GM12892 (cell line): ENCODE results near the gene TNFRSF4.

Source experiments
- POLR2A ChIP-seq: IDR thresholded peaks from 2 replicates; pipeline ENCODE4 v1.6.1; 2011; ENCODE audit warnings: low read depth, low read length, control low read depth
- POLR2AphosphoS5 ChIP-seq: IDR thresholded peaks from 2 replicates; pipeline ENCODE4 v1.6.1; 2011; ENCODE audit warnings: low read depth, low read length, control low read depth
- TAF1 ChIP-seq: IDR thresholded peaks from 2 replicates; pipeline ENCODE4 v1.6.1; 2011; ENCODE audit warnings: low read depth, mild to moderate bottlenecking, control low read depth, low read length, borderline replicate concordance

GRCh38 chr1:1177452-1178206, 36.3 kb downstream of the TNFRSF4 start:
- no peak for TF ChIP-seq POLR2AphosphoS5
- no peak for TF ChIP-seq POLR2A
- no peak for TF ChIP-seq TAF1
